Neural cell (in vitro differentiated cells): ENCODE results near the gene OR5B21. TPM values are rescaled to one million over a fixed set of nuclear protein-coding genes. Genes with fewer than 3 reads are reported as not detected.

ENCODE experiments used
- H2AFZ ChIP-seq: fragments of 200-600, 300-800 bp; sonication (generic), shearing (Covaris generic); 2 replicates; pipeline ENCODE4 v1.6.0; 2014; ENCODE audit warnings: low read depth, mild to moderate bottlenecking, antibody characterized with exemption, low read length, moderate library complexity
- H3F3A ChIP-seq: fragments of 200-600 bp; shearing (Covaris generic); 2 replicates; pipeline ENCODE4 v1.6.1; 2016; ENCODE audit warnings: mild to moderate bottlenecking, moderate library complexity, mixed read lengths, antibody characterized with exemption, low read length; ENCODE audit not compliant: insufficient read depth, poor library complexity, severe bottlenecking
- H3K27ac ChIP-seq: fragments of 200-600, 300-800 bp; sonication (generic), shearing (Covaris generic); 2 replicates; pipeline ENCODE4 v1.5.1; 2014; ENCODE audit warnings: mild to moderate bottlenecking, low read length, moderate library complexity
- H3K27me3 ChIP-seq: fragments of 300-800, 200-600 bp; sonication (generic), shearing (Covaris generic); 2 replicates; pipeline ENCODE4 v1.6.0; 2014; ENCODE audit warnings: mild to moderate bottlenecking, low read depth, low read length, moderate library complexity; ENCODE audit not compliant: insufficient read depth
- H3K36me3 ChIP-seq: fragments of 300-800, 200-600 bp; sonication (generic), shearing (Covaris generic); 2 replicates; pipeline ENCODE4 v1.5.1; 2014; ENCODE audit warnings: mild to moderate bottlenecking, antibody characterized with exemption, low read length, moderate library complexity; ENCODE audit not compliant: insufficient read depth
- H3K4me2 ChIP-seq: fragments of 300-800, 200-600 bp; sonication (generic), shearing (Covaris generic); 2 replicates; pipeline ENCODE4 v1.6.0; 2014; ENCODE audit warnings: mild to moderate bottlenecking, low read length
- H3K4me3 ChIP-seq: fragments of 300-800, 200-600 bp; sonication (generic), shearing (Covaris generic); 2 replicates; pipeline ENCODE4 v1.5.1; 2014; ENCODE audit warnings: mild to moderate bottlenecking, low read length, moderate library complexity
- H3K79me2 ChIP-seq: fragments of 200-600 bp; shearing (Covaris generic); replicated peaks from 2 replicates; pipeline ENCODE4 v1.6.0; 2014; ENCODE audit warnings: mild to moderate bottlenecking, low read length, moderate library complexity; ENCODE audit not compliant: insufficient read depth
- H3K9ac ChIP-seq: fragments of 300-800, 200-600 bp; sonication (generic), shearing (Covaris generic); 2 replicates; pipeline ENCODE4 v1.6.1; 2016; ENCODE audit warnings: mild to moderate bottlenecking, low read length, mixed read lengths
- H3K9me2 ChIP-seq: fragments of 200-600 bp; shearing (Covaris generic); 2 replicates; pipeline ENCODE4 v1.6.1; 2016; ENCODE audit warnings: mild to moderate bottlenecking, low read length, mixed read lengths; ENCODE audit not compliant: insufficient read depth
- H3K9me3 ChIP-seq: fragments of 200-600, 300-800 bp; sonication (generic), shearing (Covaris generic); 2 replicates; pipeline ENCODE4 v1.6.1; 2016; ENCODE audit warnings: mild to moderate bottlenecking, mixed run types, low read length, moderate library complexity, mixed read lengths
- H4K20me1 ChIP-seq: fragments of 200-600 bp; shearing (Covaris generic); 2 replicates; pipeline ENCODE4 v1.6.1; 2016; ENCODE audit warnings: mild to moderate bottlenecking, mixed run types; ENCODE audit not compliant: insufficient read depth
- EP300 ChIP-seq: fragments of 450-650 bp; conservative IDR thresholded peaks from 2 replicates; pipeline ENCODE4 v1.6.1; 2014; ENCODE audit warnings: antibody characterized with exemption, mild to moderate bottlenecking, moderate library complexity; ENCODE audit not compliant: poor library complexity, severe bottlenecking
- EZH2 ChIP-seq: fragments of 200-600, 300-800 bp; shearing (Covaris generic), sonication (generic); IDR thresholded peaks from 2 replicates; pipeline ENCODE4 v1.6.1; 2014; ENCODE audit warnings: antibody characterized with exemption, low read length, borderline replicate concordance, mild to moderate bottlenecking; ENCODE audit not compliant: insufficient read depth, poor library complexity, severe bottlenecking
- MXI1 ChIP-seq: fragments of 450-650 bp; conservative IDR thresholded peaks from 2 replicates; pipeline ENCODE4 v1.6.1; 2014; ENCODE audit warnings: antibody characterized with exemption, mild to moderate bottlenecking; ENCODE audit not compliant: poor library complexity, severe bottlenecking
- POLR2AphosphoS5 ChIP-seq: IDR thresholded peaks from 2 replicates; pipeline ENCODE4 v1.6.1; 2012
- RAD21 ChIP-seq: fragments of 450-650 bp; conservative IDR thresholded peaks from 2 replicates; pipeline ENCODE4 v1.6.1; 2014; ENCODE audit warnings: antibody characterized with exemption, mild to moderate bottlenecking, moderate library complexity
- SMC3 ChIP-seq: fragments of 450-650 bp; conservative IDR thresholded peaks from 2 replicates; pipeline ENCODE4 v1.6.1; 2014; ENCODE audit warnings: antibody characterized with exemption, mild to moderate bottlenecking, moderate library complexity; ENCODE audit not compliant: poor library complexity
- TAF1 ChIP-seq: IDR thresholded peaks from 2 replicates; pipeline ENCODE4 v1.6.1; 2012; ENCODE audit warnings: low read depth
- polyA plus RNA-seq: library from polyadenylated mRNA; depleted of rRNA; stranded (reverse); fragments of >200 nt; gene quantifications from 2 replicates; pipeline ENCODE4 v1.2.3, GENCODE V29; 2014
- TF ChIP-seq, protein P1 (sequence below): fragments of 450-650 bp; IDR thresholded peaks from 2 replicates; pipeline ENCODE4 v1.5.1; 2014; ENCODE audit warnings: antibody characterized with exemption, mild to moderate bottlenecking, moderate library complexity; ENCODE audit not compliant: poor library complexity, severe bottlenecking
- TF ChIP-seq, protein P2 (sequence below): IDR thresholded peaks from 2 replicates; pipeline ENCODE4 v1.6.1; 2012; ENCODE audit warnings: borderline replicate concordance

OR5B21 gene
- polyA plus RNA-seq, 1 donor from 2014 or later: not detected

DNA sequence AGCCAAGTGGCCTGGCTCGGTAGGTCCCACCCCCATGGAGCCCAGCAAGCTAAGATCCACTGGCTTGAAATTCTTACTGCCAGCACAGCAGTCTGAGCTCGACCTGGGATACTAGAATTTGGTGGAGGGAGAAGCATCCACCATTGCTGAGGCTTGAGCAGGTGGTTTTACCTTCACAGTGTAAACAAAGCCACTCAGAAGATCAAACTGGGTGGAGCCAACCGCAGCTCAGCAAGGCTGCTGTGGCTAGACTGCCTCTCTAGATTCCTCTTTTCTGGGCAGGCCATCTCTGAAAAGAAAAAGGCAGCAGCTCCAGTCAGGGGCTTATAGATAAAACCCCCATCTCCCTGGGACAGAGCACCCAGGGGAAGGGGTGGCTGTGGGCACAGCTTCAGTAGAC lies 22.3 kb upstream of the OR5B21 start:
- Histone ChIP-seq H3K27ac (no peak overlapping the region), H3K9me3 (no peaks in the 10 kb centered on the region), H3F3A (no peaks in the 10 kb centered on the region), H3K79me2 (no peaks in the 10 kb centered on the region), H3K4me2 (no peak overlapping the region), H2AFZ (no peak overlapping the region), H3K27me3 (no peaks in the 10 kb centered on the region), H3K4me3 (no peak overlapping the region), H3K9ac (no peak overlapping the region), H3K36me3 (no peaks in the 10 kb centered on the region), H3K9me2 (no peaks in the 10 kb centered on the region), H4K20me1 (no peaks in the 10 kb centered on the region)
- TF ChIP-seq, protein P1, sequence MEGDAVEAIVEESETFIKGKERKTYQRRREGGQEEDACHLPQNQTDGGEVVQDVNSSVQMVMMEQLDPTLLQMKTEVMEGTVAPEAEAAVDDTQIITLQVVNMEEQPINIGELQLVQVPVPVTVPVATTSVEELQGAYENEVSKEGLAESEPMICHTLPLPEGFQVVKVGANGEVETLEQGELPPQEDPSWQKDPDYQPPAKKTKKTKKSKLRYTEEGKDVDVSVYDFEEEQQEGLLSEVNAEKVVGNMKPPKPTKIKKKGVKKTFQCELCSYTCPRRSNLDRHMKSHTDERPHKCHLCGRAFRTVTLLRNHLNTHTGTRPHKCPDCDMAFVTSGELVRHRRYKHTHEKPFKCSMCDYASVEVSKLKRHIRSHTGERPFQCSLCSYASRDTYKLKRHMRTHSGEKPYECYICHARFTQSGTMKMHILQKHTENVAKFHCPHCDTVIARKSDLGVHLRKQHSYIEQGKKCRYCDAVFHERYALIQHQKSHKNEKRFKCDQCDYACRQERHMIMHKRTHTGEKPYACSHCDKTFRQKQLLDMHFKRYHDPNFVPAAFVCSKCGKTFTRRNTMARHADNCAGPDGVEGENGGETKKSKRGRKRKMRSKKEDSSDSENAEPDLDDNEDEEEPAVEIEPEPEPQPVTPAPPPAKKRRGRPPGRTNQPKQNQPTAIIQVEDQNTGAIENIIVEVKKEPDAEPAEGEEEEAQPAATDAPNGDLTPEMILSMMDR: no peak
- TF ChIP-seq SMC3 (no peak), MXI1 (no peak), POLR2AphosphoS5 (no peak), RAD21 (no peak), EP300 (no peak), EZH2 (no peak), TAF1 (no peak)
- TF ChIP-seq, protein P2, sequence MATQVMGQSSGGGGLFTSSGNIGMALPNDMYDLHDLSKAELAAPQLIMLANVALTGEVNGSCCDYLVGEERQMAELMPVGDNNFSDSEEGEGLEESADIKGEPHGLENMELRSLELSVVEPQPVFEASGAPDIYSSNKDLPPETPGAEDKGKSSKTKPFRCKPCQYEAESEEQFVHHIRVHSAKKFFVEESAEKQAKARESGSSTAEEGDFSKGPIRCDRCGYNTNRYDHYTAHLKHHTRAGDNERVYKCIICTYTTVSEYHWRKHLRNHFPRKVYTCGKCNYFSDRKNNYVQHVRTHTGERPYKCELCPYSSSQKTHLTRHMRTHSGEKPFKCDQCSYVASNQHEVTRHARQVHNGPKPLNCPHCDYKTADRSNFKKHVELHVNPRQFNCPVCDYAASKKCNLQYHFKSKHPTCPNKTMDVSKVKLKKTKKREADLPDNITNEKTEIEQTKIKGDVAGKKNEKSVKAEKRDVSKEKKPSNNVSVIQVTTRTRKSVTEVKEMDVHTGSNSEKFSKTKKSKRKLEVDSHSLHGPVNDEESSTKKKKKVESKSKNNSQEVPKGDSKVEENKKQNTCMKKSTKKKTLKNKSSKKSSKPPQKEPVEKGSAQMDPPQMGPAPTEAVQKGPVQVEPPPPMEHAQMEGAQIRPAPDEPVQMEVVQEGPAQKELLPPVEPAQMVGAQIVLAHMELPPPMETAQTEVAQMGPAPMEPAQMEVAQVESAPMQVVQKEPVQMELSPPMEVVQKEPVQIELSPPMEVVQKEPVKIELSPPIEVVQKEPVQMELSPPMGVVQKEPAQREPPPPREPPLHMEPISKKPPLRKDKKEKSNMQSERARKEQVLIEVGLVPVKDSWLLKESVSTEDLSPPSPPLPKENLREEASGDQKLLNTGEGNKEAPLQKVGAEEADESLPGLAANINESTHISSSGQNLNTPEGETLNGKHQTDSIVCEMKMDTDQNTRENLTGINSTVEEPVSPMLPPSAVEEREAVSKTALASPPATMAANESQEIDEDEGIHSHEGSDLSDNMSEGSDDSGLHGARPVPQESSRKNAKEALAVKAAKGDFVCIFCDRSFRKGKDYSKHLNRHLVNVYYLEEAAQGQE: no peak

- H3K9me2 ChIP-seq: no peaks in the 10 kb centered on the region
- TF ChIP-seq POLR2AphosphoS5 (no peak), MXI1 (no peak), TAF1 (no peak), SMC3 (no peak)
- TF ChIP-seq, protein P1: no peak
- no peaks in the 10 kb centered on the region for H3K79me2 ChIP-seq
- H3F3A ChIP-seq: no peaks in the 10 kb centered on the region
- no peaks in the 10 kb centered on the region for H3K27me3 ChIP-seq
- no peaks in the 10 kb centered on the region for H3K9me3 ChIP-seq
- no peak overlapping the region for H3K4me3 ChIP-seq
- no peak overlapping the region for H3K9ac ChIP-seq
- H2AFZ ChIP-seq: no peak overlapping the region
- no peaks in the 10 kb centered on the region for H4K20me1 ChIP-seq
- no peak overlapping the region for H3K4me2 ChIP-seq
- no peak overlapping the region for H3K27ac ChIP-seq
- H3K36me3 ChIP-seq: no peaks in the 10 kb centered on the region
Observed at GRCh38 chr11:58527429-58527828, 19.5 kb upstream of the OR5B21 start.
